ENCODE measurements around the gene BOLA3.
A peak's percentile ranks its signal among the peaks of the same experiment; 100 is the strongest.

DNA sequence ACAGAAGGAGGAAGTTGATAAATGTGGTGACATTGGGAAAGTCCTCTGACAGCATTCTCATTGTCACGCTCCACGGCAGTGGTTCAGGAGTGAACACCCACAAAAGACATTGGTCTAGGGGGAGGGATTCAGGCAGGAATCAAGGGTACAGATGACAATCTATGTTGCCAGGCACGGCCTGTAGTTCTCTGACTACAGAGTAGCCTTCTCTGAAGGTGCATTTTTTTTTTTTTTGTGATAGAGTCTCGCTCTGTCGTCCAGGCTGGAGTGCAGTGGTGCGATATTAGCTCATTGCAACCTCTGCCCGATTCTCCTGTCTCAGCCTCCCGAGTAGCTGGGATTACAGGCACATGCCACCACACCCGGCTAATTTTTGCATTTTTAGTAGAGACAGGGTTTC lies 38.3 kb upstream of the BOLA3 start:
- TF ChIP-seq, protein P1, sequence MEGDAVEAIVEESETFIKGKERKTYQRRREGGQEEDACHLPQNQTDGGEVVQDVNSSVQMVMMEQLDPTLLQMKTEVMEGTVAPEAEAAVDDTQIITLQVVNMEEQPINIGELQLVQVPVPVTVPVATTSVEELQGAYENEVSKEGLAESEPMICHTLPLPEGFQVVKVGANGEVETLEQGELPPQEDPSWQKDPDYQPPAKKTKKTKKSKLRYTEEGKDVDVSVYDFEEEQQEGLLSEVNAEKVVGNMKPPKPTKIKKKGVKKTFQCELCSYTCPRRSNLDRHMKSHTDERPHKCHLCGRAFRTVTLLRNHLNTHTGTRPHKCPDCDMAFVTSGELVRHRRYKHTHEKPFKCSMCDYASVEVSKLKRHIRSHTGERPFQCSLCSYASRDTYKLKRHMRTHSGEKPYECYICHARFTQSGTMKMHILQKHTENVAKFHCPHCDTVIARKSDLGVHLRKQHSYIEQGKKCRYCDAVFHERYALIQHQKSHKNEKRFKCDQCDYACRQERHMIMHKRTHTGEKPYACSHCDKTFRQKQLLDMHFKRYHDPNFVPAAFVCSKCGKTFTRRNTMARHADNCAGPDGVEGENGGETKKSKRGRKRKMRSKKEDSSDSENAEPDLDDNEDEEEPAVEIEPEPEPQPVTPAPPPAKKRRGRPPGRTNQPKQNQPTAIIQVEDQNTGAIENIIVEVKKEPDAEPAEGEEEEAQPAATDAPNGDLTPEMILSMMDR (IDR thresholded peaks at IDR 0.05; ENCODE audit: low read depth, low read length): no peak
- TF ChIP-seq MYC (IDR thresholded peaks at IDR 0.05; ENCODE audit: low read depth, low read length): peak; percentile 57

All from NB4 (cell line).